Measurements from ENCODE around the gene PLK2.

The PLK2 gene

DNA sequence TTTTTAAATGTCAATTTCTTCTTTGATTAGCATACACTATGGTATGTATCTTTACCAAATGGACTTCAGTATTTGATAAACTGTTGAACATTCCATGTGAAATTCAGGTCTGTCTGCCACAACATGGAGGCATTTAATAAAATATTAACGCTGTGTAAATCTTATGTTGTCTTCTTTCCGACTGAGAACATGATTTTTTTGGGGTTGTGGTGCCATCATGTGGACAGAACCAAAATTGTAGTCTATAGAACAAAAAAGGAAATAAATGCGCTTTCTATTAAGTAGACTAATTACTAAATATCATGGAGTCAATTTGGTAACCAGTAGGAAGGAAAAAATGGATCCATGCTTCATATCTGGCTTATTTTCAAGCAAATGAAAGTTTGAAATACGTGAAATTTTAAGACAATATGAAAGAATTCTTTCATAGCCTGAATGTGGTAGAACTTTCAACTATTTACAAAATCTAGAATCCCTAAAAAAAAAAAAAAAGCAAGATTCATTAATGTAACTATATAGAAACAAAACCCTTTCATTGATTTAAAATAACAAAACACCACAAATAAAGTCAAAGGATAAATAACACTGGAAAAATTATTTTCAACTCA, 2.8 kb upstream of the PLK2 start:
- Histone ChIP-seq H3K9me3 (ENCODE audit: severe bottlenecking) (no peaks in the 10 kb centered on the region), H3K27me3 (ENCODE audit: insufficient read depth, poor library complexity, severe bottlenecking) (no peaks in the 10 kb centered on the region), H3K27ac (ENCODE audit: poor library complexity, severe bottlenecking) (peak overlapping the region; percentile 82), H3K4me3 (ENCODE audit: severe bottlenecking) (no peak overlapping the region), H3K36me3 (ENCODE audit: low read depth) (peaks cover 19% of the 10 kb centered on the region), H3K4me1 (ENCODE audit: insufficient read depth, poor library complexity, severe bottlenecking) (peaks cover 9% of the 10 kb centered on the region)
- DNase-seq (ENCODE audit: low spot score), result no peak
- ATAC-seq (ENCODE audit: low read depth), result no peak
- TF ChIP-seq CTCF (IDR thresholded peaks at IDR 0.05; ENCODE audit: poor library complexity, severe bottlenecking), result peak; percentile 91

GRCh38 chr5:58462154-58462553, 2.3 kb upstream of the PLK2 start:
- no peak for TF ChIP-seq CTCF (IDR thresholded peaks at IDR 0.05; ENCODE audit: poor library complexity, severe bottlenecking)
- H3K27ac ChIP-seq (ENCODE audit: poor library complexity, severe bottlenecking), result peak overlapping the region; percentile 82
- no peak for ATAC-seq (ENCODE audit: low read depth)
- H3K9me3 ChIP-seq (ENCODE audit: severe bottlenecking), result no peaks in the 10 kb centered on the region
- DNase-seq (ENCODE audit: low spot score), result no peak
- peaks cover 25% of the 10 kb centered on the region for H3K36me3 ChIP-seq (ENCODE audit: low read depth)
- H3K4me1 ChIP-seq (ENCODE audit: insufficient read depth, poor library complexity, severe bottlenecking), result peaks cover 12% of the 10 kb centered on the region
- no peak overlapping the region for H3K4me3 ChIP-seq (ENCODE audit: severe bottlenecking)
- no peaks in the 10 kb centered on the region for H3K27me3 ChIP-seq (ENCODE audit: insufficient read depth, poor library complexity, severe bottlenecking)

DNA sequence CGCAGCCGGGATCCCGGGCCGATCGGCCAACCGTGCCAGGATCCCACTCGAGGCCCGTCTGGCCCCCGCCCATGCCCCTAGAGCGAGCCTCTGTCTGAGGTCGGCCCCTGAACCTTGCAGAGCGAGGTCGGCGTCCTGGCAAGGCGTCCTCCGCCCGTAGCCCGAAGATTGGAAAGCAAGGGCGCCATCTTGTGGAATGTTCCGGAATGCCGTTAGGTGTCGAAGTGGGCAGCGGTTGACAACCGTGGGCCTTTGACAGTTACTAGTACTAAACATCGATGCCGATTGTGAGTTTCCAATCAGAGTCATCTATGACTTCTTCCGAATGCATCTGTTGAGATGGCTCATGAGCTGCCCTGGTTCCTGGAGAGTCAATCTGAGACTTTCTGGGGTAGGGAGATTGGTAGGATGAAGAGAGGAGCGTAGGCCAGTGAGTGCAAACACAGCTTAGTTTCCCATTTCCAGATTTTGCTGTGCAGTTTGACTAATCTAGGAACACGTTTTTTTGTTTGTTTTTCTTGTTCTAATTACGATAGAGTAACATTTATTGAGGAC, 923 bp upstream of the PLK2 start:
- TF ChIP-seq CTCF (IDR thresholded peaks at IDR 0.05; ENCODE audit: poor library complexity, severe bottlenecking), result peak; percentile 97
- Histone ChIP-seq H3K4me1 (ENCODE audit: insufficient read depth, poor library complexity, severe bottlenecking) (peaks cover 24% of the 10 kb centered on the region), H3K27me3 (ENCODE audit: insufficient read depth, poor library complexity, severe bottlenecking) (no peaks in the 10 kb centered on the region), H3K36me3 (ENCODE audit: low read depth) (peaks cover 39% of the 10 kb centered on the region), H3K9me3 (ENCODE audit: severe bottlenecking) (no peaks in the 10 kb centered on the region), H3K27ac (ENCODE audit: poor library complexity, severe bottlenecking) (peak overlapping the region; percentile 82), H3K4me3 (ENCODE audit: severe bottlenecking) (peak overlapping the region; percentile 91)
- ATAC-seq (ENCODE audit: low read depth), result peak; percentile 62
- DNase-seq (ENCODE audit: low spot score), result peak; percentile 90

DNA sequence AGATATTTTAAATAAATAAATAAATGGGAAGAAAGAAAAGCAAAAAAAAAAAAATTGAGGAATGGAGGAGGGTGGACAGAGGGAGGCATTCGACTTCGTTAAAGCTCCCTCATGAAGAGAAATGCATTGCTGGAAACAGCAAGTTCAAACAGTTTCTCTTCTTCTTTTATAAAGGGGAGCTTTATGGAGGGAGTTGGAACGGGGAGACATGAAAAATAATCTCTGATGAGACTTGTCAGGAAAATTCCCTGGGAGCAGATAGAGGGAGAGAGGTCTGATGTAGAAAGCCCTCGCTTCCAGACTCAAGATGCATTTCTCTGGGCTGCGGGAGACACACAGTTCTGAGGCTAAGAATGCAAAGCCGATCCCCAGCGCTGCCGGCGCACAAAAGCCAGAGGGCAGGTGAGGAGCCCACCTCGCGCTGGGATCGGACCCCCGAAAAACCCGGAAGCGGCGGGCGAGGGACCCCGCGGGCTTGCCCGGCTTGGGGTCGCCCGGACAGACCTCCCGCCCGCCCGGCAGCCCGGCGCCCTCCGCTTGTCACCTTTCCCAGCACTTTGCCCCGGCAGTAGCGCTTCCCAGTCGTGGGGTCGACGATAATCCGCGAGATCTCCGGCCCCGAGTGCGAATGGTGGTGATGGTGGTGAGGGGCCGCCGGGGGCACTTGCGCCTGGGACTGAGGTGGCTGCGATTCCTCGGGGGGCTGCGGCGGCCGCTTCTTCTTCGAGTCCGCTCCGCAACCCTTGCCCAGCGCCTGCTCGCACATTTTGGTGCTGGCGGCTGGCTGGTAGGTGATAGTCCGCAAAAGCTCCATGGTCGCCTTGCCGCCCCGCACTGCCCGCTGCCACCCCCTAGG, 512 bp downstream of the PLK2 start:
- peak overlapping the region; percentile 91 for H3K4me3 ChIP-seq (ENCODE audit: severe bottlenecking)
- H3K27me3 ChIP-seq (ENCODE audit: insufficient read depth, poor library complexity, severe bottlenecking), result no peaks in the 10 kb centered on the region
- DNase-seq (ENCODE audit: low spot score) (peak; percentile 65), ATAC-seq (ENCODE audit: low read depth) (0 out of 3 replicates have a peak, but pooled peaks have one; percentile 3)
- H3K27ac ChIP-seq (ENCODE audit: poor library complexity, severe bottlenecking), result peak overlapping the region; percentile 82
- peaks cover 53% of the 10 kb centered on the region for H3K36me3 ChIP-seq (ENCODE audit: low read depth)
- peaks cover 34% of the 10 kb centered on the region for H3K4me1 ChIP-seq (ENCODE audit: insufficient read depth, poor library complexity, severe bottlenecking)
- no peaks in the 10 kb centered on the region for H3K9me3 ChIP-seq (ENCODE audit: severe bottlenecking)
- TF ChIP-seq CTCF (IDR thresholded peaks at IDR 0.05; ENCODE audit: poor library complexity, severe bottlenecking), result no peak
